Measurements from ENCODE around the gene ATP5F1C.

ATP5F1C gene

DNA sequence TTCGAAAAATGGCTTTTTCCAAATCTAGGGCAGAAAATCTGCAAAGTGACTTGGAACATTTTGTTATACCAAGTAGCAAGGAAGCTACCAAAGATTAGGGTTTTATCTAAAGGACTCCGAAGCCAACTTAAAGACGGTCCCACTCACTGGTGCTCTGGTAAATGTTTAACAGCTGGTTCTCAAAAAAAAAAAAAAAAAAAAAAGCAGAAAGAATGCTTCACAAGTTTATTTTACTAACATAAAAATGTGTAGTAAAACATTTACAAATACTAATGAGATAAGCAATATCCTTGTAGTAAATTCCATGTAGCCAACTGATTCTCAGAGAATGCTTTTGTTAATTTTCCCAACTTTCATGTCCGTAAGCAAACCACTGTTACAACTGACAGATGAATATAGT, 68.7 kb downstream of the ATP5F1C start:
- peaks cover 28% of the 10 kb centered on the region for H3K4me1 Mint-ChIP-seq
- ATAC-seq (no peak), DNase-seq (no peak)
- H3K27me3 Mint-ChIP-seq = no peaks in the 10 kb centered on the region
- no peak overlapping the region for H3K4me3 Mint-ChIP-seq
- H3K9me3 Mint-ChIP-seq = peaks cover 3 to 10% of the 10 kb centered on the region in 2 donors
- H3K27ac Mint-ChIP-seq = no peak overlapping the region

DNA sequence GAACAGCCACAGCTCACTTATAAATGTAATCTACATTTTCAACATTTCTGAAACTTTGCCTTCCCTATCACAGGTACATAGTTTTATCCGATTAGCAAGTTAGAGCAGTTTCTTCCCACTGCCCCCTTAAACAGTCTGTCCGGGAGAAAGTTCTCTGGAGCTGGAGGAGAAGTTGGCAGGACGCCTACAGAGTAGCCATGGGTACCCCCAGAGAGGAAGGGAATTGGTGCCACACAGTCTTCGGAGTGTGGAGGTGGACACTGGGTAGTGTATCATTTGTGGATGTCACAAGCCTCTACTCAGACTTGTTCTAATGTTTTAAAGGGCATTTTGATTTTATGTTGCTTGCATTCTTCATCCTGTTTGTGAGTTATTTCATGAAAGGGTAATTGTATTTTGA, 69.3 kb downstream of the ATP5F1C start:
- H3K4me1 Mint-ChIP-seq = peaks cover 28% of the 10 kb centered on the region
- H3K9me3 Mint-ChIP-seq = peaks cover 9 to 16% of the 10 kb centered on the region in 2 donors
- H3K27ac Mint-ChIP-seq = no peak overlapping the region
- no peak overlapping the region for H3K4me3 Mint-ChIP-seq
- DNase-seq (no peak), ATAC-seq (no peak)
- H3K27me3 Mint-ChIP-seq = no peaks in the 10 kb centered on the region

All from stimulated activated naive CD8-positive, alpha-beta T cell treated with anti-CD3 and anti-CD28 coated beads, Interleukin-15, amount 100 ng/mL, for 72 hours (primary cell).